H9 (cell line): ENCODE measurements around the gene ZNF445. TPM values are rescaled to one million over a fixed set of nuclear protein-coding genes. Genes with fewer than 3 reads are reported as not detected.

ENCODE experiments used
- DNase-seq: peaks from one replicate; pipeline ENCODE4 v3.0.0-alpha.2; 2017
- H2AFZ ChIP-seq: one replicate; pipeline ENCODE4 v1.6.1; 2013; ENCODE audit warnings: mild to moderate bottlenecking, low read length, control low read depth, moderate library complexity
- H2AK5ac ChIP-seq: 2 replicates; pipeline ENCODE4 v1.6.1; 2013; ENCODE audit warnings: low read length, control low read depth, mixed read lengths; ENCODE audit not compliant: insufficient read length
- H2BK120ac ChIP-seq: one replicate; pipeline ENCODE4 v1.6.1; 2013; ENCODE audit warnings: low read depth, mild to moderate bottlenecking, low read length, control low read depth, inconsistent platforms; ENCODE audit not compliant: poor library complexity, severe bottlenecking
- H2BK12ac ChIP-seq: 2 replicates; pipeline ENCODE4 v1.6.1; 2013; ENCODE audit warnings: low read length, control low read depth, mixed read lengths, low read depth; ENCODE audit not compliant: insufficient read length
- H2BK15ac ChIP-seq: 2 replicates; pipeline ENCODE4 v1.6.1; 2013; ENCODE audit warnings: low read depth, low read length, control low read depth
- H2BK20ac ChIP-seq: one replicate; pipeline ENCODE4 v1.6.1; 2013; ENCODE audit warnings: low read depth, mild to moderate bottlenecking, low read length, control low read depth, inconsistent platforms; ENCODE audit not compliant: poor library complexity, severe bottlenecking
- H2BK5ac ChIP-seq: 2 replicates; pipeline ENCODE4 v1.6.1; 2013; ENCODE audit warnings: low read length, control low read depth, mixed read lengths; ENCODE audit not compliant: insufficient read length
- H3K14ac ChIP-seq: 2 replicates; pipeline ENCODE4 v1.6.1; 2013; ENCODE audit warnings: low read length, control low read depth; ENCODE audit not compliant: insufficient read depth
- H3K18ac ChIP-seq: 2 replicates; pipeline ENCODE4 v1.6.1; 2013; ENCODE audit warnings: low read depth, mild to moderate bottlenecking, mixed read lengths, low read length, control low read depth; ENCODE audit not compliant: insufficient read length
- H3K23ac ChIP-seq: 2 replicates; pipeline ENCODE4 v1.6.1; 2013; ENCODE audit warnings: low read length, control low read depth, mixed read lengths, low read depth; ENCODE audit not compliant: insufficient read length
- H3K23me2 ChIP-seq: 2 replicates; pipeline ENCODE4 v1.6.1; 2013; ENCODE audit warnings: low read depth, mild to moderate bottlenecking, mixed read lengths, low read length, control low read depth; ENCODE audit not compliant: insufficient read length, poor library complexity, severe bottlenecking
- H3K27ac ChIP-seq: 2 replicates; pipeline ENCODE4 v1.5.1; 2013; ENCODE audit warnings: low read length, control low read depth, mixed read lengths, low read depth; ENCODE audit not compliant: insufficient read length
- H3K27me3 ChIP-seq: 2 replicates; pipeline ENCODE4 v1.6.1; 2013; ENCODE audit warnings: low read length, control low read depth, inconsistent platforms; ENCODE audit not compliant: insufficient read depth
- H3K4ac ChIP-seq: 2 replicates; pipeline ENCODE4 v1.6.1; 2013; ENCODE audit warnings: low read depth, mild to moderate bottlenecking, control low read depth, inconsistent platforms, low read length, moderate library complexity
- H3K4me1 ChIP-seq: 2 replicates; pipeline ENCODE4 v1.6.1; 2013; ENCODE audit warnings: low read length, control low read depth, inconsistent platforms; ENCODE audit not compliant: insufficient read depth
- H3K4me2 ChIP-seq: 2 replicates; pipeline ENCODE4 v1.6.1; 2013; ENCODE audit warnings: low read length, control low read depth, mixed read lengths; ENCODE audit not compliant: insufficient read length, insufficient read depth
- H3K56ac ChIP-seq: 2 replicates; pipeline ENCODE4 v1.6.1; 2013; ENCODE audit warnings: low read depth, mild to moderate bottlenecking, mixed read lengths, low read length, control low read depth; ENCODE audit not compliant: insufficient read length
- H3K79me1 ChIP-seq: 2 replicates; pipeline ENCODE4 v1.6.1; 2013; ENCODE audit warnings: low read depth, mild to moderate bottlenecking, moderate library complexity, low read length, control low read depth, inconsistent platforms; ENCODE audit not compliant: insufficient read depth, poor library complexity, severe bottlenecking
- H3K79me2 ChIP-seq: 2 replicates; pipeline ENCODE4 v1.6.1; 2013; ENCODE audit warnings: low read length, control low read depth, inconsistent platforms; ENCODE audit not compliant: insufficient read depth
- H3K9ac ChIP-seq: 2 replicates; pipeline ENCODE4 v1.6.1; 2013; ENCODE audit warnings: low read length, control low read depth, mixed read lengths; ENCODE audit not compliant: insufficient read length; ENCODE audit errors: extremely low read depth
- H3K9me3 ChIP-seq: one replicate; pipeline ENCODE4 v1.6.1; 2013; ENCODE audit warnings: low read depth, low read length, inconsistent platforms; ENCODE audit not compliant: control insufficient read depth
- H3T11ph ChIP-seq: one replicate; pipeline ENCODE4 v1.6.1; 2013; ENCODE audit warnings: mild to moderate bottlenecking, low read length, control low read depth, inconsistent platforms
- H4K20me1 ChIP-seq: one replicate; pipeline ENCODE4 v1.6.1; 2013; ENCODE audit not compliant: control insufficient read depth, insufficient read length, insufficient read depth
- H4K5ac ChIP-seq: 2 replicates; pipeline ENCODE4 v1.6.1; 2013; ENCODE audit warnings: low read depth, mild to moderate bottlenecking, mixed read lengths, low read length, control low read depth; ENCODE audit not compliant: insufficient read length
- H4K8ac ChIP-seq: replicated peaks from 2 replicates; pipeline ENCODE4 v1.6.1; 2013; ENCODE audit warnings: low read length, control low read depth, mixed read lengths, low read depth; ENCODE audit not compliant: insufficient read length
- H4K91ac ChIP-seq: 2 replicates; pipeline ENCODE4 v1.6.1; 2013; ENCODE audit warnings: low read depth, mild to moderate bottlenecking, moderate library complexity, mixed read lengths, low read length, control low read depth; ENCODE audit not compliant: insufficient read length
- H3K27ac Mint-ChIP-seq, 3 experiments: 2 replicates in 2 of 3; 3 replicates in 1 of 3; pipeline ENCODE4 v1.8.0; 2020 to 2021; ENCODE audit warnings: mixed read lengths in 3 of 3, mild to moderate bottlenecking in 1 of 3, moderate library complexity in 1 of 3
- H3K27me3 Mint-ChIP-seq: 2 replicates; pipeline ENCODE4 v1.8.0; 2021; ENCODE audit warnings: low read depth, mild to moderate bottlenecking, moderate library complexity, mixed read lengths
- H3K36me3 Mint-ChIP-seq, 3 experiments: 2 replicates in 2 of 3; 3 replicates in 1 of 3; pipeline ENCODE4 v1.8.0; 2020 to 2021; ENCODE audit warnings: low read depth in 3 of 3, mixed read lengths in 3 of 3; ENCODE audit not compliant: insufficient read depth in 1 of 3
- H3K4me1 Mint-ChIP-seq, 2 experiments: 2 replicates each; pipeline ENCODE4 v1.8.0; 2020; ENCODE audit warnings: mixed read lengths in 2 of 2
- H3K4me3 Mint-ChIP-seq, 2 experiments: 2 replicates in 1 of 2; 3 replicates in 1 of 2; pipeline ENCODE4 v1.8.0; 2020 to 2021; ENCODE audit warnings: mild to moderate bottlenecking in 2 of 2, mixed read lengths in 2 of 2, moderate library complexity in 1 of 2
- H3K9me3 Mint-ChIP-seq, 2 experiments: 2 replicates in 1 of 2; 3 replicates in 1 of 2; pipeline ENCODE4 v1.8.0; 2020; ENCODE audit warnings: mild to moderate bottlenecking in 2 of 2, mixed read lengths in 2 of 2, moderate library complexity in 1 of 2
- CTCF ChIP-seq: fragments of 200-600 bp; sonication (generic); conservative IDR thresholded peaks from 3 replicates; pipeline ENCODE4 v1.8.0; 2021; ENCODE audit warnings: antibody characterized with exemption, mild to moderate bottlenecking
- WGBS: extraction: QIAGEN DNeasy Blood & Tissue Kit; methylation state at CpG from one replicate; pipeline ENCODE4 v1.1.7; 2013; ENCODE audit warnings: missing lambda C conversion rate, low lambda C conversion rate, mixed read lengths; ENCODE audit not compliant: insufficient read length; ENCODE audit errors: extremely low coverage; 5-methylcytosine and 5-hydroxymethylcytosine counted together
- total RNA-seq: library from RNA; stranded (reverse); gene quantifications from 2 replicates; pipeline ENCODE4 v1.2.1, GENCODE V29; 2021

The ZNF445 gene
- total RNA-seq, 1 experiment from 2014 or later, result 26.0 TPM

GRCh38 chr3:44409640-44410410 lies 67.6 kb downstream of the ZNF445 start:
- Histone ChIP-seq H3K14ac (no peak overlapping the region), H2BK20ac (no peak overlapping the region), H3K4me1 (no peaks in the 10 kb centered on the region; the same call in 1 of the 2 replicates)

More at GRCh38 chr3:44409640-44410410, 67.6 kb downstream of the ZNF445 start:
- Histone ChIP-seq H2BK5ac (no peak overlapping the region), H3K9me3 (no peaks in the 10 kb centered on the region), H3K79me2 (no peaks in the 10 kb centered on the region), H3K4me2 (no peak overlapping the region), H3K27me3 (no peaks in the 10 kb centered on the region), H3K23ac (no peak overlapping the region), H3K9ac (no peak overlapping the region), H3K4ac (no peak overlapping the region), H4K5ac (no peak overlapping the region), H2BK12ac (no peak overlapping the region), H2AK5ac (no peak overlapping the region), H2BK120ac (no peak overlapping the region), H3K79me1 (no peaks in the 10 kb centered on the region), H3T11ph (no peak overlapping the region), H3K27ac (no peak overlapping the region), H4K8ac (no peak overlapping the region), H4K20me1 (no peaks in the 10 kb centered on the region), H3K56ac (no peak overlapping the region), H2BK15ac (no peak overlapping the region), H3K23me2 (no peaks in the 10 kb centered on the region), H4K91ac (no peak overlapping the region), H2AFZ (no peak overlapping the region), H3K18ac (no peak overlapping the region)
- Mint-ChIP-seq H3K27me3 (no peaks in the 10 kb centered on the region), H3K4me1 (peaks cover 7% of the 10 kb centered on the region in 2 experiments; a peak in 2 of 4 replicates), H3K27ac (0 out of 7 replicates have a peak overlapping the region, but pooled peaks of 1 of the 3 experiments have one; percentile 40), H3K36me3 (no peaks in the 10 kb centered on the region; a peak in 1 of 7 replicates), H3K4me3 (no peak overlapping the region), H3K9me3 (no peaks in the 10 kb centered on the region)
- WGBS, result no CpG with 5 or more reads among the region's 4 CpGs
- DNase-seq, result no peak
- TF ChIP-seq CTCF, result no peak
